Esophagus squamous epithelium (tissue), 5 donors: Measurements from ENCODE around the gene PLN. TPM values are rescaled to one million over a fixed set of nuclear protein-coding genes. Genes with fewer than 3 reads are reported as not detected.

Experiments used
- DNase-seq: peaks from one replicate; lab custom pipeline; 2025; lab: John Stamatoyannopoulos, UW
- H3K27ac ChIP-seq, 4 donors: fragments of 200-600 bp; sonication (generic); one replicate each; pipeline ENCODE4 v1.5.1; 2016 to 2019; ENCODE audit warnings: mild to moderate bottlenecking in 1 of 4
- H3K27me3 ChIP-seq, 4 donors: fragments of 200-600 bp; sonication (generic); 1 replicate in 3 of 4; 2 replicates in 1 of 4; pipeline versions ENCODE4 v1.5.1 to v1.6.0; 2017 to 2021; ENCODE audit warnings: antibody characterized with exemption in 1 of 4
- H3K36me3 ChIP-seq, 3 donors: fragments of 200-600 bp; sonication (generic); one replicate each; pipeline ENCODE4 v1.5.1; 2016 to 2019
- H3K4me1 ChIP-seq, 3 donors: fragments of 200-600 bp; sonication (generic); one replicate each; pipeline ENCODE4 v1.5.1; 2017 to 2019
- H3K4me3 ChIP-seq, 4 donors: fragments of 200-600 bp; sonication (generic); 1 replicate in 3 of 4; 2 replicates in 1 of 4; pipeline ENCODE4 v1.5.1; 2016 to 2019; ENCODE audit warnings: mild to moderate bottlenecking in 2 of 4, moderate library complexity in 1 of 4
- H3K9me3 ChIP-seq, 3 donors: fragments of 200-600 bp; sonication (generic); one replicate each; pipeline ENCODE4 v1.5.1; 2016 to 2019
- CTCF ChIP-seq, 6 experiments: fragments of 450-650 bp in 4 of 6; fragments of 200-600 bp in 2 of 6; sonication (generic) in 2 of 6; IDR thresholded peaks; one replicate each; pipeline ENCODE4 v1.5.1; 2016 to 2019; ENCODE audit warnings: antibody characterized with exemption in 6 of 6, mild to moderate bottlenecking in 4 of 6, moderate library complexity in 4 of 6
- POLR2A ChIP-seq, 4 donors: fragments of 450-650 bp; IDR thresholded peaks; one replicate each; pipeline ENCODE4 v1.6.1; 2017; ENCODE audit warnings: antibody characterized with exemption in 4 of 4, mild to moderate bottlenecking in 4 of 4, moderate library complexity in 3 of 4
- WGBS, 2 donors: methylation state at CpG; one replicate each; pipeline ENCODE4 v1.1.5; 2018; 5-methylcytosine and 5-hydroxymethylcytosine counted together
- intact Hi-C: fragments of 100-400 bp; cut with DNase I; formaldehyde crosslinking; loops from one replicate; pipeline ENCODE4 v1.15.0; 2022
- total RNA-seq, 4 donors: library from RNA; depleted of rRNA; stranded (reverse); fragments of >200 nt; gene quantifications; one replicate each; pipeline ENCODE4 v1.1.0, GENCODE V29; 2016
- donor health status: DM: yes; HTN: yes; CAD: no.

PLN gene
- total RNA-seq, 4 donors from 2014 or later: 1.1 to 48.8 (median 11.2) TPM

GRCh38 chr6:118559659-118560058, 11.6 kb downstream of the PLN start:
- Histone ChIP-seq H3K27me3 (no peaks in the 10 kb centered on the region), H3K4me3 (no peak overlapping the region), H3K9me3 (no peaks in the 10 kb centered on the region), H3K27ac (no peak overlapping the region), H3K4me1 (peaks cover 0 to 9% (median 0%) of the 10 kb centered on the region in 3 donors), H3K36me3 (no peaks in the 10 kb centered on the region)
- TF ChIP-seq POLR2A (IDR thresholded peaks at IDR 0.05): no peak
- TF ChIP-seq CTCF (IDR thresholded peaks at IDR 0.05): no peak
- intact Hi-C loops: loop anchor here (10.0 kb wide), 1 partner anchor 215 kb away; no protein-coding TSS in a partner anchor
- no peak for DNase-seq

- no peaks in the 10 kb centered on the region for H3K36me3 ChIP-seq
- H3K27me3 ChIP-seq: no peaks in the 10 kb centered on the region
- DNase-seq: no peak
- H3K27ac ChIP-seq: no peak overlapping the region
- H3K4me1 ChIP-seq: peaks cover 0 to 9% (median 0%) of the 10 kb centered on the region in 3 donors
- H3K4me3 ChIP-seq: no peak overlapping the region
- H3K9me3 ChIP-seq: no peaks in the 10 kb centered on the region
- WGBS, 2 donors: 80 to 89% methylated on average over 1 of the region's 1 CpG
- intact Hi-C loops: loop anchor here (10.0 kb wide), 1 partner anchor 213 kb away; no protein-coding TSS in a partner anchor
- TF ChIP-seq CTCF (IDR thresholded peaks at IDR 0.05) (no peak), POLR2A (IDR thresholded peaks at IDR 0.05) (no peak)
Observed at GRCh38 chr6:118562248-118562647, 14.2 kb downstream of the PLN start.

GRCh38 chr6:118562959-118563358, 14.9 kb downstream of the PLN start:
- WGBS, 2 donors: 88% methylated on average over 1 of the region's 1 CpG
- no peak for DNase-seq

GRCh38 chr6:118565311-118565960, 17.3 kb downstream of the PLN start:
- Histone ChIP-seq H3K27ac (no peak overlapping the region), H3K4me3 (no peak overlapping the region), H3K36me3 (no peaks in the 10 kb centered on the region), H3K27me3 (no peaks in the 10 kb centered on the region), H3K9me3 (no peaks in the 10 kb centered on the region), H3K4me1 (no peaks in the 10 kb centered on the region)
- no peak for DNase-seq
- intact Hi-C loops: loop anchor here (10.0 kb wide), 1 partner anchor 209 kb away; no protein-coding TSS in a partner anchor
- 66 to 67% methylated on average over 5 of the region's 5 CpGs for WGBS, 2 donors
- TF ChIP-seq POLR2A (IDR thresholded peaks at IDR 0.05) (no peak), CTCF (IDR thresholded peaks at IDR 0.05) (peak in 5 of 6 experiments; percentile 27 to 63 (median 54))

More at GRCh38 chr6:118562959-118563358, 14.9 kb downstream of the PLN start:
- H3K9me3 ChIP-seq: no peaks in the 10 kb centered on the region
- H3K27me3 ChIP-seq: no peaks in the 10 kb centered on the region
- TF ChIP-seq CTCF (IDR thresholded peaks at IDR 0.05) (no peak), POLR2A (IDR thresholded peaks at IDR 0.05) (no peak)
- H3K36me3 ChIP-seq: no peaks in the 10 kb centered on the region
- no peak overlapping the region for H3K4me3 ChIP-seq
- intact Hi-C loops: loop anchor here (10.0 kb wide), 1 partner anchor 212 kb away; no protein-coding TSS in a partner anchor
- H3K4me1 ChIP-seq: peaks cover 0 to 6% (median 0%) of the 10 kb centered on the region in 3 donors
- H3K27ac ChIP-seq: no peak overlapping the region

- Histone ChIP-seq H3K27me3 (no peaks in the 10 kb centered on the region), H3K4me1 (no peaks in the 10 kb centered on the region), H3K4me3 (no peak overlapping the region), H3K36me3 (no peaks in the 10 kb centered on the region), H3K27ac (no peak overlapping the region), H3K9me3 (no peaks in the 10 kb centered on the region)
- DNase-seq: no peak
- WGBS, 2 donors: 85 to 92% methylated on average over 3 of the region's 3 CpGs
- intact Hi-C loops: loop anchor here (10.0 kb wide), 1 partner anchor 207 kb away; no protein-coding TSS in a partner anchor
- TF ChIP-seq CTCF (IDR thresholded peaks at IDR 0.05) (no peak), POLR2A (IDR thresholded peaks at IDR 0.05) (no peak)
Observed at GRCh38 chr6:118567974-118568373, 19.9 kb downstream of the PLN start.
